ENCODE results near the gene INPP1.
"Not testable (repeated sequence)": the region's sequence is repeated elsewhere in the genome, so short reads cannot be mapped to it uniquely, and the experiment has no call there.

INPP1 gene

GRCh38 chr2:190343536-190344275 lies at the start of gene INPP1:
TSS of gene INPP1 (plus strand) at chr2:190343589. CDS start at chr2:190360103, 16,514 bp downstream.
- DNase-seq (ENCODE audit: low read depth), result no peak
- peak within 1 kb of the TSS; percentile 63 for H3K4me3 ChIP-seq (ENCODE audit: low read depth, low read length)

GRCh38 chr2:190297880-190298279 lies 45.5 kb upstream of the INPP1 start:
- not testable (repeated sequence) for H3K4me3 ChIP-seq (ENCODE audit: low read depth, low read length); DNase-seq (ENCODE audit: low read depth)

GRCh38 chr2:190301032-190301431 lies 42.4 kb upstream of the INPP1 start:
- DNase-seq (ENCODE audit: low read depth), result no peak
- H3K4me3 ChIP-seq (ENCODE audit: low read depth, low read length), result no peak overlapping the region

GRCh38 chr2:190302052-190302451 lies 41.3 kb upstream of the INPP1 start:
- no peak overlapping the region for H3K4me3 ChIP-seq (ENCODE audit: low read depth, low read length)
- no peak for DNase-seq (ENCODE audit: low read depth)

- DNase-seq (ENCODE audit: low read depth), result no peak
- H3K4me3 ChIP-seq (ENCODE audit: low read depth, low read length), result no peak overlapping the region
Measured at GRCh38 chr2:190303647-190304046, 39.7 kb upstream of the INPP1 start.

- H3K4me3 ChIP-seq (ENCODE audit: low read depth, low read length), result no peak overlapping the region
- DNase-seq (ENCODE audit: low read depth), result no peak
Measured at GRCh38 chr2:190304404-190304803, 39.0 kb upstream of the INPP1 start.

GRCh38 chr2:190308031-190308430 lies 35.4 kb upstream of the INPP1 start:
- H3K4me3 ChIP-seq (ENCODE audit: low read depth, low read length), result no peak overlapping the region
- no peak for DNase-seq (ENCODE audit: low read depth)

- no peak for DNase-seq (ENCODE audit: low read depth)
- no peak overlapping the region for H3K4me3 ChIP-seq (ENCODE audit: low read depth, low read length)
Measured at GRCh38 chr2:190311893-190312634, 31.3 kb upstream of the INPP1 start.

- DNase-seq (ENCODE audit: low read depth); H3K4me3 ChIP-seq (ENCODE audit: low read depth, low read length): not testable (repeated sequence)
Measured at GRCh38 chr2:190312635-190313025, 30.8 kb upstream of the INPP1 start.

GRCh38 chr2:190313880-190314279 lies 29.5 kb upstream of the INPP1 start:
- DNase-seq (ENCODE audit: low read depth), result no peak
- H3K4me3 ChIP-seq (ENCODE audit: low read depth, low read length), result no peak overlapping the region

GRCh38 chr2:190315273-190315672 lies 28.1 kb upstream of the INPP1 start:
- no peak overlapping the region for H3K4me3 ChIP-seq (ENCODE audit: low read depth, low read length)
- DNase-seq (ENCODE audit: low read depth), result no peak

- peak overlapping the region; percentile 88 for H3K4me3 ChIP-seq (ENCODE audit: low read depth, low read length)
Measured at GRCh38 chr2:190318514-190318913, 24.9 kb upstream of the INPP1 start.

GRCh38 chr2:190318931-190319554 lies 24.3 kb upstream of the INPP1 start:
- peak overlapping the region; percentile 88 for H3K4me3 ChIP-seq (ENCODE audit: low read depth, low read length)
- DNase-seq (ENCODE audit: low read depth), result no peak

More at GRCh38 chr2:190318514-190318913, 24.9 kb upstream of the INPP1 start:
- DNase-seq (ENCODE audit: low read depth), result no peak

- DNase-seq (ENCODE audit: low read depth), result peak; percentile 95
- H3K4me3 ChIP-seq (ENCODE audit: low read depth, low read length), result peak within 1 kb of the TSS; percentile 88
Measured at GRCh38 chr2:190319555-190320498, 23.6 kb upstream of the INPP1 start, which contains the start of gene HIBCH. TSS of gene HIBCH (minus strand) at chr2:190319826. CDS start at chr2:190319750, 76 bp downstream.

- DNase-seq (ENCODE audit: low read depth), result no peak
- H3K4me3 ChIP-seq (ENCODE audit: low read depth, low read length), result no peak overlapping the region
Measured at GRCh38 chr2:190320696-190321095, 22.7 kb upstream of the INPP1 start.

- no peak for DNase-seq (ENCODE audit: low read depth)
- H3K4me3 ChIP-seq (ENCODE audit: low read depth, low read length), result no peak overlapping the region
Measured at GRCh38 chr2:190323406-190323805, 20.0 kb upstream of the INPP1 start.

- no peak overlapping the region for H3K4me3 ChIP-seq (ENCODE audit: low read depth, low read length)
- DNase-seq (ENCODE audit: low read depth), result no peak
Measured at GRCh38 chr2:190325588-190325987, 17.8 kb upstream of the INPP1 start.

GRCh38 chr2:190327867-190328572 lies 15.4 kb upstream of the INPP1 start:
- no peak for DNase-seq (ENCODE audit: low read depth)
- no peak overlapping the region for H3K4me3 ChIP-seq (ENCODE audit: low read depth, low read length)
